Fibroblast of peridontal ligament (primary cell): ENCODE measurements around the gene TRAPPC12.
"Not testable (repeated sequence)": the region's sequence is repeated elsewhere in the genome, so short reads cannot be mapped to it uniquely, and the experiment has no call there.

Source experiments
- DNase-seq: peaks from one replicate; pipeline ENCODE4 v3.0.0-alpha.2; 2010; ENCODE audit errors: extremely low read depth

TRAPPC12 gene

DNA sequence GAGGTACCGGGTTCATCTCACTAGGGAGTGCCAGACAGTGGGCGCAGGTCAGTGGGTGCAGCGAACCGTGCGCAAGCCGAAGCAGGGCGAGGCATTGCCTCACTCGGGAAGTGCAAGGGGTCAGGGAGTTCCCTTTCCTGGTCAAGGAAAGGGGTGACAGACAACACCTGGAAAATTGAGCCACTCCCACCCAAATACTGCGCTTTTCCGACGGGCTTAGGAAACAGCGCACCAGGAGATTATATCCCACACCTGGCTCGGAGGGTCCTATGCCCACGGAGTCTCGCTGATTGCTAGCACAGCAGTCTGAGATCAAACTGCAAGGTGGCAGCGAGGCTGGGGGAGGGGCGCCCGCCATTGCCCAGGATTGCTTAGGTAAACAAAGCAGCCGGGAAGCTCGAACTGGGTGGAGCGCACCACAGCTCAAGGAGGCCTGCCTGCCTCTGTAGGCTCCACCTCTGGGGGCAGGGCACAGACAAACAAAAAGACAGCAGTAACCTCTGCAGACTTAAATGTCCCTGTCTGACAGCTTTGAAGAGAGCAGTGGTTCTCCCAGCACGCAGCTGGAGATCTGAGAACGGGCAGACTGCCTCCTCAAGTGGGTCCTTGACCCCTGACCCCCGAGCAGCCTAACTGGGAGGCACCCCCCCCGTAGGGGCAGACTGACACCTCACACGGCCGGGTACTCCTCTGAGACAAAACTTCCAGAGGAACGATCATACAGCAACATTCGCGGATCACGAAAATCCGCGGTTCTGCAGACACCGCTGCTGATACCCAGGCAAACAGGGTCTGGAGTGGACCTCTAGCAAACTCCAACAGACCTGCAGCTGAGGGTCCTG is 9.9 kb upstream of the TRAPPC12 start:
- DNase-seq: not testable (repeated sequence)

DNA sequence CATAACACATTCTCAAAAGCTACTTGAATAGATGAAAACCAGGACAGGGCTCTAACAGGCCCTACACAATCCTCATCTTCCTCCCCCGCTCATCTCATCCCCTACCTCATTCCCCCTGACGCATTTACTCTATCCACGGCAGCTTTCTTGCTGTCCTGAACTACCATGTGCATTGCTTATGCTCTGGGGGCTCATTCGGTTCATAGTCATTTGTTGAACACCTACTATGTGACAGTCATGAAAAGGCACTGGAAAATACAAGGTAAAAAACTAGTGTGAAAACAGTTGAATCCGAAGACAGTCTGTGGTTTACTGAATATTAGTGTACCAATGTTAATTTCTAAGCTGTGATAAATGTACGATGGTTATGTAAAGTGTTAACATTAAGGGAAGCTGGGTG is 2.7 kb upstream of the TRAPPC12 start:
- no peak for DNase-seq

DNA sequence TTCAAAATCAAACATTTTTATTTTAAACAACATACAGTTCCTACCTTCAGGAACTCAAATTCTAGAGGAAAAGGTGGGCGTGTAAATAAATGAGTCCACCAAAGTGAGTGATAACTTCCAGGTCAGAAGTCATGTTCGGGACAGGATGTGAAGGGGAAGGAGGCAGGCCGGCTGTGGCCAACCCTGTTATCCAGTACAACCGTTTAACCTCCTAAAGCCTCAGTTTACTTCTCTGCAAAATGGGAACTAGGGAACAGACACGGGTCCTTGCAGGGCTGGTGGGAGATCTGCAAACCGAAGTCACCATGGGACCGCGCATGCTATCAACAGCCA is 2.2 kb upstream of the TRAPPC12 start:
- DNase-seq: peak; percentile 45

DNA sequence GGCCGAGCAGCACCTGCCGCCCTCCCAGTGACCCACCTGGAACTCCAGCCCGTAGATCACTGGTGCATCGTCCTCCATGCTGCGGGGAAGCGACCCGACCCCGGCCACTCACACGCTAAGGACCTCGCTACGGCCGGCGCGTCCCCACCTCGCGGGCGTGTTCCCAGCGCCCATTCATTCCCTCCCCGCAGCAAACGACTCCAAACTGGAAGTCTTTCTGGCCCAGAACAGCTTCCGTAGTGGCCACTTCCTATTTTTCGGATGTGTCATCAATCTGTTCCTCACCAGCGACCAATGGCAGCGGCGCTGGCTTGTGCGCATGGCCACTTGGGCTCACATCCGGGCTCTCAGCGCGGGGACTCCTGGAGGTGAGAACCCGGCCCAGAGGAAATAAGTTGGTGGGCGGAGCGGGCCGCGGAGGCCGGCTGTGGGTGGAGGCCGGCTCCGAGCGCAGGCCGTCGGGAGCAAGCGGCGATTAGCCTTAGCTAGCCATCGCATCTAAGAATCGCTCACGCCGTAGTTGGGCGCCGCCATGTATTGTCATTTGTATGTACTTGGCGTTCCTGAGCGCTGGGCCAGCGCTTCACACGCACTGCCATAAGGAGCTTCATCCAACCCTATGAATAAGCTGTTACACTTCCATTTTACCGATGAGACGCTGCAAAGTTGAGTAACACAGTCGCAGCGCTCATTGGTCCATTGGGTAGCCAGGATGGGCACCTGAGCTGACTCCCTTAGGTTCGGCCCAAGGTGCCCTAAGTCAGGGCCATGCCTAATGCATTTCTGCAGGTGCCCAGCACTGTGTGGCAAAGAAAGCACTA is 1.7 kb upstream of the TRAPPC12 start, which contains the start of gene EIPR1:
EIPR1 (minus strand) TSS at position 207 of the 821 bp plus-strand sequence; CDS start at position 78, 129 bp downstream.
- peak; percentile 98 for DNase-seq

DNA sequence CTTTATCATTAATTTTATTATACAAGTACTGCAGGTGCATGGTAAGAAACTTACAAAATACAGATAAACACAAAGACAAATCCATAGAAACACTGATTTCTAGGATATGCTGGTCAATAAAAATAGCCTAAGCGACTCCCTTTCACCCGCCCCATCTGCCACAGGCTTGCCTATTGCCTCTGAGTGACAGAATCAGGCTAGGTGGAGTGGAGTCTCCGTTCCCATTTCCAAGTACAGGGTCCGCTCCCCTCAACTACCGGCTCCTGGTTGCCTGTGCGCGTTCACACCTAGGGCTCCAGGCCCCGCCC is 201 bp upstream of the TRAPPC12 start:
- no peak for DNase-seq

DNA sequence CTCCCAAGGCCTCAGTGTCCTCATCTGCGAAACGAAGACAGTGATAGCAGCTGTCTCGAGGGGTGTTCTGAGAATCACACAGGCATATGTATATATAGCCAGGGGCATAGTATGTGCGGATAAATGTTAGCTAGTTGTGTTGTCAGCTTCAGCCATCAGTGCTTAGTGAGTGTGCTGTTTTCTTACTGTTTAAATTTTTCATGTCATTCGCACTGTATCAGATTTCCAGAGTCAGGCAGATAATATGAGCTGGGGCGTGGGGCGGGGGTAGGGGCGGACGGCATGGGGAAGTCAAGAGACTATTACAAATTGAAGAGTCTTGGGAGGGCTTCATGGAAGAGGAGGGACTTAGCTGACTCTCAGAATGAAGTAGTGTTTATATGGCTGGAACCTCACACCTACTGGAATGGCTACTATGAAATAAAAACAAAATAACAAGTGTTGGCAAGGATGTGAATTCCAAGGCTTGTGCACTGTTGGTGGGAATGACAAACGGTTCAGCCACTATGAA is 7.0 kb downstream of the TRAPPC12 start:
- DNase-seq: no peak

DNA sequence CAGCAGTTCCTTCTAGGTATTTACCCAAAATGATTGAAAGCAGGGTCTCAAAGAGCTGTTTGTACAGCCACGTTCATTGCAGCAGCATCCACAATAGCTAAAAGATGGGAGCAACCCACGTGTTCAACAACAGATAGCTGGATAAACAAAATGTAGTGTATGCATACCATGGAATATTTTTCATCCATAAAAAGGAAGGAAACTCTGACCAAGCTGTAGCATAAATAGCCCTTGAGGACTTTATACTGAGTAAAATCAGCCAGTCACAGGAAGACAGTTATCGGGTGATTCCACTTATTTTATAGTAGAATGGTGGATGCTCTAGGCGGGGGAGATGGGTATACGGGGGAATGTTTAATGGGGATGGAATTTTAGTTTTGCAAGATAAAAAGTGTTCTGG is 7.5 kb downstream of the TRAPPC12 start:
- DNase-seq: no peak

DNA sequence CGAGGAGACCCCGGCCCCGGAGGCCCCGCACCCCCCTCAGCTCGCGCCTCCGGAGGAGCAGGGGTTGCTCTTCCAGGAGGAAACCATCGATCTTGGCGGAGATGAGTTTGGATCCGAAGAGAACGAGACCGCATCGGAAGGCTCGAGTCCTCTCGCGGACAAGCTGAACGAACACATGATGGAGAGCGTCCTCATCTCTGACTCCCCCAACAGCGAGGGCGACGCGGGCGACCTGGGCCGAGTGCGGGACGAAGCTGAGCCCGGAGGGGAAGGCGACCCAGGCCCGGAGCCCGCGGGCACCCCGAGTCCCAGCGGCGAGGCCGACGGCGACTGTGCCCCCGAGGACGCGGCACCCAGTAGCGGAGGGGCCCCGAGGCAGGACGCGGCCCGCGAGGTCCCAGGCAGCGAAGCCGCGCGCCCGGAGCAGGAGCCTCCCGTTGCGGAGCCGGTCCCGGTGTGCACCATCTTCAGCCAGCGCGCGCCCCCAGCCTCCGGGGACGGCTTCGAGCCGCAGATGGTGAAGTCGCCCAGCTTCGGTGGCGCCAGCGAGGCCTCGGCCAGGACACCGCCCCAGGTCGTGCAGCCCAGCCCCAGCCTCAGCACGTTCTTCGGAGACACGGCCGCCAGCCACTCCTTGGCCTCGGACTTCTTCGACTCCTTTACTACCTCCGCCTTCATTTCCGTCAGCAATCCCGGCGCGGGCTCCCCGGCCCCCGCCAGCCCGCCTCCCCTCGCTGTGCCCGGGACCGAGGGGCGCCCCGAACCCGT is 8.3 kb downstream of the TRAPPC12 start:
- no peak for DNase-seq

DNA sequence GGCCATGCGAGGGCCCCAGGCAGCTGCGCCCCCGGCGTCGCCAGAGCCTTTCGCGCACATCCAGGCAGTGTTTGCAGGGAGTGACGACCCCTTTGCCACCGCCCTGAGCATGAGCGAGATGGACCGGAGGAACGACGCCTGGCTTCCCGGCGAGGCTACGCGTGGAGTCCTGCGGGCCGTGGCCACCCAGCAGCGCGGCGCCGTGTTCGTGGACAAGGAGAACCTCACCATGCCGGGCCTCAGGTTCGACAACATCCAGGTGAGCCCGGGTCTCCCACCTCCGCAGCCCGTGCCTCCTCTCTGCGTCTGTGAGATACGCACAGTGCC is 8.9 kb downstream of the TRAPPC12 start:
- DNase-seq: no peak

DNA sequence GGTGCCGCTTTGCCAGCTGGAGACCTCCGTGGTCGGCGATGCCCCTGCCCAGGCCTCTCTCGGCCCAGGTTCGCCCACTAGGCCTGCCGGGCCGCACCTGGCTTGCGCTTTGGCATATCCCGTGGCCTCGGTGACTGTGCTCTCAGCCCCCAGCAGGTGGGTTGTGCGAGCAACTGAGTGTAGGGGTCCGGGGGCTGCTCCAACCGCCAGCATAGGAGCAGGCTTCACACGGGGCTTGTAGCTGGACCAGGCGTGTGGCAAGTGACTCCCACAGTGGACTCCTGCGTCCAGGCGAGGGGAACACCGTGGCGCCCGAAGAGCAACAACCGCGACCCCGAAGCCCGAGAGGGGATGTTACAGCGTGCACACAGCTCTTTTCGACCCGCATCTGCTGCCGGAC is 9.7 kb downstream of the TRAPPC12 start:
- no peak for DNase-seq

DNA sequence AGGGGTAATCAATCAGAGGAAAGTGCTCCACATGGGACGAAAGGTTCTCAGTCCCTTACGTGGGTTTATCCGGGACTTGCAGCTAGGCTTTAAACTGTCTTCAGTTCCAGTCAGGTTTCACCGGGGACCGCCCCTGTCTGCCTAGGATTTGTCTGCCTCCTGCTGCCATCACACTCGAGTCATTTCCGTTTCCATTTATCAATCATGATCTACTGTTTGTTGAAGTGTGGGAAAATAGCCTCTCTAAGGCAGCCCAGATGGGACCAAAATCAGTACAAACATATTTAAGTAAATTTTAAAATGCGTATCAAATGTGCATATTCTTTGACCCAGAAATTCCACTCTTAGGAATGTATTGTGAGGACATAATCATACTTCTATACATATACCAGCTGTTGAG is 10.5 kb downstream of the TRAPPC12 start:
- no peak for DNase-seq

DNA sequence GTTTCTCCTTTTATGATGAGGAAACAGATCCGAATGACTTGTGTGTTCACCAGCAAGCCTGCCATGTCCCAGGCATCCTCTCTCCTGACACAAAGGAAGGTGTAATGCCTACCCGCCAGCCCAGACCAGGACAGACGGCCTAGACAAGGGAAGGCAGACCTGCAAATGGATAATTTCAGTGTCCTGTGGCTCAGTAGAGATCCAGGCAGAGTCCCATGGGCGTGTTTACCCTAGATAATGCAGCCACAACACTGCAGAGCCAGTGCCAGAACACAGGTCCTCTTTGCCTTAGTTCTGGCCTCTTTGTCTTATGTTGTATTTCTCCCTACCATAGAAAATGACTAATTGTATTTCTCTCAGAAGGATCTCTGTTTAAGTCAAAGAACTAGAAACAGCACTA is 12.7 kb downstream of the TRAPPC12 start:
- DNase-seq: no peak

DNA sequence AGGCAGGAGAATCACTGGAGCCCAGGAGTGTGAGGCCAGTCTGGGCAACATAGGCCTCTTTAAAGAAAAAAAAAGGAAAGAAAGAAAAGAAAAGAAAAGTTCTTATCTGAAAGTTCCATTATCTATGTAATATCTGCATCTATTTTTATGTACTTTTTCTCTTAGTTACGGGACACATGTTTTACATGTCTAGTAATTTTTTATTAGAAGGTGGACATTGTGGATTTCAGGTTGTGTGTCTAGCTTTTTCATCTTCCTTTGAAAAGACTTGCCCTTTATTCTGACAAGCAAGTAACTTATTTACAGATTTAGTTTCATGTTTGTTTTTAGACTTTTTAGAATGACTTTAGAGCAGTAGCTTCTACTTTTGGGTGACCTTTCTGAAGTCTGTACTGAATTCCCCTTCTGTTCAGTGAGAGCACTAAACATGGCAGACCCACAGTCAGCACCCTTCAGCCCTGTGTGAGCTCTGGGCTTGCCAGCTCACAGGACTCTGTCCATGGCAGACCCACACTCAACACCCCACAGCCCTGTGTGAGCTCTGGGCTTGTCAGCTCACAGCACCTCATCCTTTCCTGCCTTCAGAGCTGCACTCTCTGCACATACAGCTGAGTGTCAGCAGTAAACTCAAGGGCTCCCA is 17.5 kb downstream of the TRAPPC12 start:
- no peak for DNase-seq

DNA sequence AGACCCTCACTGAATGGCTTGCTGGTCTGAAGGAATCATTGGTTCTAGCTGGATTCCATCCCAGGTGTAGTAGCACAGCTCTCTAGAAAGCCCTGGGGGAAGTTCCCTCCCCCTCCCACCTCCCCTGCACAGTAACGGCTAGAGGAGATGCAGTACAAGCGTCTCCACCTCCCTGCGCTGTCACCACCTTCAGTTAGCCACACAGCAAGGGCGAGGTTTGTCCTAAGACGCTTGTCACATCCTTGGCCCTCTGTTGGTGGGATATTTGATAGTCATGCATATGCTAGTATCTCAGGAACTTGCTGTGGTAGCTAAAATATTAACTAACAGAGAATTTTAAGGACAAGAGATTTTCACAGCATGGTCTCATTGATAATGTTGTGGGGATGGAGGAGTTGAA is 19.4 kb downstream of the TRAPPC12 start:
- DNase-seq: no peak

DNA sequence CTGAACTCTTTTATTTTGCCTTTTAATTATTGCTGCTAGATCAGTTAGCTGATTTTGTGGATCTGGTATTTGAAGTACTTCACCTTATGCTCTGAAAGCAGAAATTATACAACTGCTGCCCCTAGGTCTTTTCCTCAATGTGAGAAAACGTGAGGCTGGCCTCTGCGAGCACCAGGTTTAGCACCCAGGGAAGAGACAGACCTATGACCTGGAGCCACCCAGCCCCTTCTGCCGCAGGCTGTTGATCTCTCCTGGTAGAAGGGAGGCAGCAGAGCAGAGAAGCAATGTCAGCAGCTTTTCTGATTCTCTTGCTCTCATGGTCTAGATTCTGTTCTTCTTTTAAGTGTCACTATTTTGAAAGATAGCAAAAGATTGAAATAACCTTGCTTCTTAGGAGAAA is 19.9 kb downstream of the TRAPPC12 start:
- no peak for DNase-seq

DNA sequence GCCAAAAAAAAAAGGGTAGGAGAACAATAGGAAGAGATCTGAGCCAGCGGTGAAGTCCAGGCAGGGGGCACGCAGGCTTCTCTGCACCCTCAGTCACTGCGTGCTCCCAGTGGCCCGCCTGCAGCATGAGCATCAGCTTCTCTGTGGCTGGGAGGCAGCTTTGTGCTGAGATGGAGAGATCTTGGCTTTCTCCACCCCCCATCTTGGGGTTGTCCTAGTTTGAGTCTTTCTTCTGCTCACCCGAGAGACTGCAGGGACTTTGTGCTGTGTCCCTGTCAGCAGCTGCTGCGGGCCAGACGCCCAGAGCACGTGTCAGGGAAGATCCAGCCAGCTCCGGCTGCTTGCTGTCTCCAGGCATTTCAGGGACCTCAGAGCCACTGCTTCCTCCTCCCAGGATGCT is 20.3 kb downstream of the TRAPPC12 start:
- DNase-seq: no peak

DNA sequence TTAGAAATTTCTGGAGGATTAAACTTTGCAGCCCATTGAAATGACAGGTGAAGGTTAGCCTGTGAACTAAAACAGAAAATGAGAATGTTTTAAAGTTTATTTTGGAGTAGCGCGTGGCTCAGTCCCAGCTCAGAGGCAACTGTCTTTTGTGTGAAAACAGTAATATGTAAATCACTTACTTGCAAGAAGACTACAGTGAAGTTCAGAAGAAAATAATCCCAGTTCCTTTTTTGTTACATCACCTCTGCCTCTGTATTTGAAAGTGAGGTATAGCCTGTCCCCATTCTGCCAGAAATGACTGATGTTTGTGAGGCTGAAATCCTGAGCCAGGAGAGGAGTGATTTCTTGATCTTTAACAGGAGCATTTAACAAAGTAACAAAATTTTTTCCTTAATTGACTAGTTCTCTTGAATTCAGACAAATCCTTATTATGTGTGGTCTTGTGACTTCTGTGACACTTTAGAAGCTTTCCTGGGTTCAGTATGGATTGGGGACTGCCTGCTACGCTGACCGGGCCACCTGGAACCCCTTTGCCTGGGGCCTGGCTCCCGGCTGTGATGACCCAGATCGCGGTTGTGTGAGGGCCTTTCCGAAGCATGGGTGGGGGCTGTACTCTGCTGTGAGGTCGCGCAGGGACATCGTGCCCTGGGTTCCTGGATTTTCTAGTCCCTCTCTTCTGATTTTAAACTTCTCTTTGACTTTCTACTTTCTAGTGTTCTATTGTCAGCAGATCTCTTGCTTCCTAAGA is 24.3 kb downstream of the TRAPPC12 start:
- DNase-seq: no peak

DNA sequence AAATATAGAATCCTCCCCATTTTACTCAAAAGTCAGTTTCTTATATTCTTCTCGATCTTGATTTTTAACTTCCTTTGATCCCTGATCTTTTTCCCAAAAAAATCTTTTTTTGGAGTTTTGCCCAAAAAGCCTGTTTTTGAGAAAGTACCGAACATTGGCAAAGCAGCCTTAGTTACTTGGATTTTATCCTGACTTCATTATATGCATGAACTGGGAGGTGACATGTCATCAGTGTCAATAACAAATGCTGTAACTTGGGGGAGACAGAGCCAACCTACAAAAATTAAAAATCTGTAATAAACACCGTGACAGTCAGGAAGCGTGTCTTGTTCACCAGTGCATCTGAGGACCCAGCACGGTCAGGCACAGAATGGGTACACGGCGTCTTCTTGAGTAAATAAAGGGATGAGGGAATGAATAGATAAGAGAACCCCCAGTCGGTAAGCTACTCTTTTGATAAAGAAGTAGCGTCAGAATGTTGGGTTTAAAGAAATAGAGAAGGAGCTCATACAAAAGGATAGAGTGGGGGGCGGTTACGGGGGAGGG is 24.9 kb downstream of the TRAPPC12 start:
- no peak for DNase-seq

DNA sequence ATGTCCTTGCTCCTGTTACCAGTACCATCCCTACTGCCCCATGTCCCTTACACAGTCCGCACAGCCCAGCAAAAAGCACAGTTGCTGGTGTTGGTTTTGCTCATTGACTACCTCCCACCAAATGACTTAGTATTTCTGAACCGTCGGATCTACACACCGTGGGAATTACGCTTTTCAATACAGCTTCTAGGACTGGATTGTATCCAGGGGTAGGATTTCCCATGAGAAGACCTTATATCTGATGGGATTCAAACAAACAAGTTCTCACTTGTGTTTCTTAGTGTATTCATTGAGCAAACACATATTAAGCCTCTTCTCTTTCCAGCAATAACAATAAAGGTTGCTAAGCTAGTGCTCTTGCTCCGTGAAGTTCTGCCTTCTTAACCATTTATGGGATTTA is 25.8 kb downstream of the TRAPPC12 start:
- no peak for DNase-seq

DNA sequence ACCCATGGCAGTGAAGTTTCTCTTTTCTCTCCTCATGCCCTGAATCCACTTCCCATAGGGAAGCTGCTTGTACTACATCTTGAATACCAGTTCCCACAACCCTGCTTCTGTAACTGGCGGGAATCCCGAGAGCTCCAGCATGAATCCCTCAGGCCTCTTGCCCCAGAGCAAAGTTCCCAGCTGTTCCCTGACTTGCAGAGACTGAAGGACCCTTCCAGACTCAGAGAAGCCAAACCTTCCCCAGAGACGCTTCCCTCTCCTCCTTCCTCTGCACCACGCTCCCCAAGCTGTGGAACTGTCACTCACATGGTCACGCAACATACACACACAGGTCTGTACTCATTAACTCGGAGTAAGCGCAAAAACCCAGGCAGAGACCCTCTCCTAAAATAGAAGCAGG is 26.4 kb downstream of the TRAPPC12 start:
- peak; percentile 11 for DNase-seq

DNA sequence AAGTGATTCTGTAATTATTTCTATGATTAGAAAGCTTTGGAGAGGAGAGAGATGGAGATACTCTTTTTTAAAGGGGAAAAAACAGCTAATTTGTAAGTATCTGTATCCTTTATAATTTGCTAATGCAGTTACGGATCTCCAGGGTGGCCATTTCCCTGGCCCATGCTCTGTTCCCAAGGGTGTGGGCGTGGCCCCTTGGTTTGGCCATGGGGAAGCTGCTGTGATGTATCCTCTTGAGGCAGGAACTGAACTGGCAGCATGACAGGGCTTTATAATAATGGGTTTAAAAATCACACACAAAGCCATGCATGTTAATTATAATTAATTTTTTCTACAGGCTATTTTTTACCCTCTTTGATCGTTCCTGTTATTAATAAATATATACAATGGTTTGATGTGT is 27.0 kb downstream of the TRAPPC12 start:
- DNase-seq: no peak
